Smooth muscle cell (in vitro differentiated cells): ENCODE measurements around the gene HLA-DPA1. TPM values are rescaled to one million over a fixed set of nuclear protein-coding genes. Genes with fewer than 3 reads are reported as not detected.

ENCODE experiments used
- DNase-seq: peaks from one replicate; lab custom pipeline; 2025; ENCODE audit not compliant: unreplicated experiment; lab: John Stamatoyannopoulos, UW
- H2AFZ ChIP-seq: fragments of 200-600 bp; sonication (generic); 2 replicates; pipeline ENCODE4 v1.6.0; 2016; ENCODE audit warnings: antibody characterized with exemption, low read depth, mild to moderate bottlenecking
- H3F3A ChIP-seq: fragments of 200-600 bp; sonication (generic); 2 replicates; pipeline ENCODE4 v1.6.0; 2017; ENCODE audit warnings: antibody characterized with exemption, low read depth
- H3K27ac ChIP-seq: fragments of 200-600 bp; sonication (generic); 2 replicates; pipeline ENCODE4 v1.5.1; 2016; ENCODE audit warnings: low read depth, mild to moderate bottlenecking
- H3K27me3 ChIP-seq: fragments of 200-600 bp; sonication (generic); 2 replicates; pipeline ENCODE4 v1.6.1; 2016; ENCODE audit warnings: low read depth, mild to moderate bottlenecking
- H3K36me3 ChIP-seq: fragments of 200-600 bp; sonication (generic); 2 replicates; pipeline ENCODE4 v1.5.1; 2016; ENCODE audit warnings: low read depth
- H3K4me1 ChIP-seq: fragments of 200-600 bp; sonication (generic); 2 replicates; pipeline ENCODE4 v1.5.1; 2016; ENCODE audit warnings: low read depth
- H3K4me2 ChIP-seq: fragments of 200-600 bp; sonication (generic); 2 replicates; pipeline ENCODE4 v1.6.0; 2016; ENCODE audit warnings: mild to moderate bottlenecking
- H3K4me3 ChIP-seq: fragments of 200-600 bp; sonication (generic); 2 replicates; pipeline ENCODE4 v1.5.1; 2016; ENCODE audit warnings: mild to moderate bottlenecking
- H3K79me2 ChIP-seq: fragments of 200-600 bp; sonication (generic); 2 replicates; pipeline ENCODE4 v1.6.0; 2016; ENCODE audit warnings: low read depth, mild to moderate bottlenecking
- H3K9ac ChIP-seq: fragments of 200-600 bp; sonication (generic); 2 replicates; pipeline ENCODE4 v1.6.0; 2016; ENCODE audit warnings: low read depth
- H3K9me3 ChIP-seq: fragments of 200-600 bp; sonication (generic); replicated peaks from 2 replicates; pipeline ENCODE4 v1.5.1; 2016; ENCODE audit warnings: low read depth
- H4K20me1 ChIP-seq: fragments of 200-600 bp; sonication (generic); 2 replicates; pipeline ENCODE4 v1.6.0; 2016; ENCODE audit warnings: low read depth
- WGBS: methylation state at CpG from one replicate; pipeline ENCODE4 v1.1.7; 2016; ENCODE audit warnings: low lambda C conversion rate; 5-methylcytosine and 5-hydroxymethylcytosine counted together
- polyA plus RNA-seq: library from polyadenylated mRNA; unstranded; fragments of >200 nt; fragmentation: Nextera tagmentation; extraction: Ambion mirVana; gene quantifications from 2 replicates; pipeline ENCODE4 v1.2.1, GENCODE V29; 2016
- total RNA-seq: library from RNA; depleted of rRNA; stranded (reverse); fragments of >200 nt; gene quantifications from 2 replicates; pipeline ENCODE4 v1.2.3, GENCODE V29; 2014
- TF ChIP-seq, protein P1 (sequence below): fragments of 200-600 bp; sonication (generic); IDR thresholded peaks from 2 replicates; pipeline ENCODE4 v1.5.1; 2017; ENCODE audit warnings: borderline replicate concordance, mild to moderate bottlenecking, antibody characterized with exemption; ENCODE audit not compliant: insufficient read depth, poor library complexity, severe bottlenecking

HLA-DPA1 gene
- total and polyA plus RNA-seq, 2 experiments from 2014 or later, result 1.1 to 1.3 TPM

DNA sequence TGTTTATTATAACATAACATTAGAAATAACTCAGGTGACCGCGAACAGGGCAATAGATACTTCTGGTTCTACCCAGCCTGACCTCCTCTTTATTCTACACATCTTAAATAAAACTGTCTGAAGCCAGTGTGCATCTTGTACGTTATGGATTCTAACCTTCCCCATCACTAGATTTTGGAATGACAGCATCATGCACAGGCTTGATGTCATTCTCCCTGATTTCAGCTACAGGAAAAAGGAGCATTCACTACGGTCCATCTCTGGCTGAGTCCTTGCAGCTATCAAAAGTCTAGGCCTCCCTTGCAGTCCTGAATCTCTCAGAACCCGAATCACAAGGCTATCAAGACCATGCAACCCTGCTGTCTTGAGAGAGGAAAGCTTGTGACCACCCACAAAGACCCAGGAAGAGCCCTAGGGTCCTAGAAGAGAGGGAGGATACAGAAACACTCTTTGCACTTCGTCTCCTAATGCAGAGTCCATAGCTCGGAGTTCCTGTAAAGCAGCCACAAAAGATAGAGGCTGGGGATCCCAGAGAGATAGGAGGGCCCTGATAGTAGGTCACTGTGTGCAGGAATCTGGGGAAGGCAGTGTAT, 845 bp downstream of the HLA-DPA1 start:
- no peaks in the 10 kb centered on the region for H3F3A ChIP-seq
- H4K20me1 ChIP-seq, result no peaks in the 10 kb centered on the region
- H3K36me3 ChIP-seq, result no peaks in the 10 kb centered on the region
- H3K27me3 ChIP-seq, result no peaks in the 10 kb centered on the region
- H3K9me3 ChIP-seq, result no peaks in the 10 kb centered on the region
- TF ChIP-seq, protein P1, sequence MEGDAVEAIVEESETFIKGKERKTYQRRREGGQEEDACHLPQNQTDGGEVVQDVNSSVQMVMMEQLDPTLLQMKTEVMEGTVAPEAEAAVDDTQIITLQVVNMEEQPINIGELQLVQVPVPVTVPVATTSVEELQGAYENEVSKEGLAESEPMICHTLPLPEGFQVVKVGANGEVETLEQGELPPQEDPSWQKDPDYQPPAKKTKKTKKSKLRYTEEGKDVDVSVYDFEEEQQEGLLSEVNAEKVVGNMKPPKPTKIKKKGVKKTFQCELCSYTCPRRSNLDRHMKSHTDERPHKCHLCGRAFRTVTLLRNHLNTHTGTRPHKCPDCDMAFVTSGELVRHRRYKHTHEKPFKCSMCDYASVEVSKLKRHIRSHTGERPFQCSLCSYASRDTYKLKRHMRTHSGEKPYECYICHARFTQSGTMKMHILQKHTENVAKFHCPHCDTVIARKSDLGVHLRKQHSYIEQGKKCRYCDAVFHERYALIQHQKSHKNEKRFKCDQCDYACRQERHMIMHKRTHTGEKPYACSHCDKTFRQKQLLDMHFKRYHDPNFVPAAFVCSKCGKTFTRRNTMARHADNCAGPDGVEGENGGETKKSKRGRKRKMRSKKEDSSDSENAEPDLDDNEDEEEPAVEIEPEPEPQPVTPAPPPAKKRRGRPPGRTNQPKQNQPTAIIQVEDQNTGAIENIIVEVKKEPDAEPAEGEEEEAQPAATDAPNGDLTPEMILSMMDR, result no peak
- H3K27ac ChIP-seq, result no peak overlapping the region
- 80% methylated on average over 7 of the region's 7 CpGs for WGBS
- no peak overlapping the region for H3K4me2 ChIP-seq
- no peak overlapping the region for H2AFZ ChIP-seq
- H3K9ac ChIP-seq, result no peak overlapping the region
- H3K4me1 ChIP-seq, result no peaks in the 10 kb centered on the region
- no peaks in the 10 kb centered on the region for H3K79me2 ChIP-seq
- DNase-seq, result no peak
- no peak overlapping the region for H3K4me3 ChIP-seq

DNA sequence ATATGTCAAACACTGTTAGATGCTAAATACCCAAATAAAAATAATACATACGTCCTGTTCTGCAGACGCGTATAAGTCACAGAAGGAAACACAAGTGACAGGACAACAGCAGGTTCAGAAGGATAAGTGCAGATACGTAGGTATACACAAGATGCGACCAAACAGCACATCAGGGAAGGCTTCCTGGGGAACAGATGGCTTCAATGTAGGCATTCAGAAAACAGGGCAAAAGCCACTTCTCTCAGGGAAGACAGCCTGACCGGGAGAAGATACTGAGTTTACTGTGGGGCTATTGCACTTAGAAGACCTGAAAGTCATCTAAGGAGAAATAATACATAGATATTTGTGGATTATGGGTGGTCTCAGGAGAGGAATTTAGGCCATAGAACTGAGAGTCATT, 1.9 kb downstream of the HLA-DPA1 start:
- H3K79me2 ChIP-seq, result no peaks in the 10 kb centered on the region
- TF ChIP-seq, protein P1, result no peak
- H3K4me2 ChIP-seq, result no peak overlapping the region
- H3K36me3 ChIP-seq, result no peaks in the 10 kb centered on the region
- H4K20me1 ChIP-seq, result no peaks in the 10 kb centered on the region
- H3F3A ChIP-seq, result no peaks in the 10 kb centered on the region
- H3K4me1 ChIP-seq, result no peaks in the 10 kb centered on the region
- no peaks in the 10 kb centered on the region for H3K9me3 ChIP-seq
- H3K9ac ChIP-seq, result no peak overlapping the region
- no peak overlapping the region for H3K27ac ChIP-seq
- no peak overlapping the region for H2AFZ ChIP-seq
- 82% methylated on average over 6 of the region's 6 CpGs for WGBS
- H3K4me3 ChIP-seq, result no peak overlapping the region
- no peak for DNase-seq
- no peaks in the 10 kb centered on the region for H3K27me3 ChIP-seq

DNA sequence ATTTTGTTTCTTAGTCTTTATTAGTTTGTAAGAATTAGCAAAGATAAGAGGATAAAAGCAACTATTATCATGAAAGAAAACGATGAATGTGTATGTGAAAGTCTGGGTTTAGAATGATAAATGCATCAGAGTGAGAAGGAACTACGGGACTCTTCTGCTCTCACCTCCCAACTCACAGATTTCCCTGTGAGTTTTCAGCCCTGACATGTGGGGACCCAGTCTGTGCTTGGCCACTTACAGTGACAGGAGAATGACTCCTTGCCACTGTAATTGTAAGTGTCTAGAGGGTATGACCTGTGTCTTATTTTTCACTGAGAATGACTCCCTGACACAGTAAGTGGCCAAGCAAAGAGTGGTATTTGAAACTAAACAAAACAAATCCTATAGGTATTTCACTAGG, 2.5 kb downstream of the HLA-DPA1 start:
- Histone ChIP-seq H3K79me2 (no peaks in the 10 kb centered on the region), H3K4me3 (no peak overlapping the region), H2AFZ (no peak overlapping the region), H3K4me2 (no peak overlapping the region), H3K27me3 (no peaks in the 10 kb centered on the region), H3K9ac (no peak overlapping the region), H4K20me1 (no peaks in the 10 kb centered on the region), H3K36me3 (no peaks in the 10 kb centered on the region), H3K9me3 (no peaks in the 10 kb centered on the region), H3K4me1 (no peaks in the 10 kb centered on the region), H3K27ac (no peak overlapping the region), H3F3A (no peaks in the 10 kb centered on the region)
- 41% methylated on average over 2 of the region's 2 CpGs for WGBS
- DNase-seq, result no peak
- TF ChIP-seq, protein P1, result no peak
